Measurements from ENCODE around the gene SLC7A1.

- TF ChIP-seq, protein P1, sequence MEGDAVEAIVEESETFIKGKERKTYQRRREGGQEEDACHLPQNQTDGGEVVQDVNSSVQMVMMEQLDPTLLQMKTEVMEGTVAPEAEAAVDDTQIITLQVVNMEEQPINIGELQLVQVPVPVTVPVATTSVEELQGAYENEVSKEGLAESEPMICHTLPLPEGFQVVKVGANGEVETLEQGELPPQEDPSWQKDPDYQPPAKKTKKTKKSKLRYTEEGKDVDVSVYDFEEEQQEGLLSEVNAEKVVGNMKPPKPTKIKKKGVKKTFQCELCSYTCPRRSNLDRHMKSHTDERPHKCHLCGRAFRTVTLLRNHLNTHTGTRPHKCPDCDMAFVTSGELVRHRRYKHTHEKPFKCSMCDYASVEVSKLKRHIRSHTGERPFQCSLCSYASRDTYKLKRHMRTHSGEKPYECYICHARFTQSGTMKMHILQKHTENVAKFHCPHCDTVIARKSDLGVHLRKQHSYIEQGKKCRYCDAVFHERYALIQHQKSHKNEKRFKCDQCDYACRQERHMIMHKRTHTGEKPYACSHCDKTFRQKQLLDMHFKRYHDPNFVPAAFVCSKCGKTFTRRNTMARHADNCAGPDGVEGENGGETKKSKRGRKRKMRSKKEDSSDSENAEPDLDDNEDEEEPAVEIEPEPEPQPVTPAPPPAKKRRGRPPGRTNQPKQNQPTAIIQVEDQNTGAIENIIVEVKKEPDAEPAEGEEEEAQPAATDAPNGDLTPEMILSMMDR (IDR thresholded peaks at IDR 0.05; ENCODE audit: insufficient read depth, low read depth, low read length), result no peak
- TF ChIP-seq EZH2 (IDR thresholded peaks at IDR 0.05; ENCODE audit: insufficient read depth, low read length), result no peak
These were observed 26.8 kb downstream of the SLC7A1 start for GRCh38 chr13:29568731-29569130.
